Measurements from ENCODE around the gene MAEL.

GRCh38 chr1:167012570-167012969, 23.5 kb downstream of the MAEL start:
- no peak for TF ChIP-seq CTCF (conservative IDR thresholded peaks at IDR 0.05; ENCODE audit: low read depth, low read length)
- no peak for TF ChIP-seq EZH2 (IDR thresholded peaks at IDR 0.05; ENCODE audit: low read length, unreplicated experiment)
